ENCODE results near the gene GPC6.

The GPC6 gene

DNA sequence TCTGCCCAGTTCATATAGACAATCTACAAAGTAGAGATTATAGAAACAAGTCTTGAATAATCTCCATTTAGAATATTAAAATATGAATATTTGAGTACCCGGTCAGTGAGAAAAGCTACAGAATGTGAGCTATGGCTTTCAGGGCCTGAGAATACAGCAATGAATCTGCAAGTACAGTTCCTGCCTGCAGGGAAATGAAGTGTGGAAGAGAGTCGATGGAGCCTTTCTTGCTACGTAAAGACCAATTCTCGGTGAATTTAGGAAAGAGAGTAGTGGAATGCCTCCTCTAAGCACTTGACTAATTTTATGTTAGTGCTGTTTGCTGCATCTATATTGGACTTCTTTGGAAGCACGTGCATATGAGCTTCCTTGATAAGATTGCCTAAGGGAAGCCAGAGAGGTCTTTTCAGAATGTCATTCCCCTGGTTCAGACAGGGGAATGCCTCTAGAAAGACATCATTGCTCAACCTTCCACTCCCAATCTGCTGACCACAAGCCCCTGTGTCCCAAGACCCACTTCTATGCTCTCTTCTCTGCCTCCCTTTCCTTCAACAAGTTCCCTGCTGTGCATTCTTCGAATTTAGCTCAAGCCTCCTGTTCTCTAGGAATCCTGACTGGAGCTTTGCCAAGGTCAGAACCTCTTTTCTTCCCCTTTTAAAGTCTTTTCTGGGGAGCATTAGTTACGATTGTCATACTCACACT is 41.9 kb downstream of the GPC6 start:
- FAIRE-seq (no peak), DNase-seq (ENCODE audit: low spot score) (no peak)

DNA sequence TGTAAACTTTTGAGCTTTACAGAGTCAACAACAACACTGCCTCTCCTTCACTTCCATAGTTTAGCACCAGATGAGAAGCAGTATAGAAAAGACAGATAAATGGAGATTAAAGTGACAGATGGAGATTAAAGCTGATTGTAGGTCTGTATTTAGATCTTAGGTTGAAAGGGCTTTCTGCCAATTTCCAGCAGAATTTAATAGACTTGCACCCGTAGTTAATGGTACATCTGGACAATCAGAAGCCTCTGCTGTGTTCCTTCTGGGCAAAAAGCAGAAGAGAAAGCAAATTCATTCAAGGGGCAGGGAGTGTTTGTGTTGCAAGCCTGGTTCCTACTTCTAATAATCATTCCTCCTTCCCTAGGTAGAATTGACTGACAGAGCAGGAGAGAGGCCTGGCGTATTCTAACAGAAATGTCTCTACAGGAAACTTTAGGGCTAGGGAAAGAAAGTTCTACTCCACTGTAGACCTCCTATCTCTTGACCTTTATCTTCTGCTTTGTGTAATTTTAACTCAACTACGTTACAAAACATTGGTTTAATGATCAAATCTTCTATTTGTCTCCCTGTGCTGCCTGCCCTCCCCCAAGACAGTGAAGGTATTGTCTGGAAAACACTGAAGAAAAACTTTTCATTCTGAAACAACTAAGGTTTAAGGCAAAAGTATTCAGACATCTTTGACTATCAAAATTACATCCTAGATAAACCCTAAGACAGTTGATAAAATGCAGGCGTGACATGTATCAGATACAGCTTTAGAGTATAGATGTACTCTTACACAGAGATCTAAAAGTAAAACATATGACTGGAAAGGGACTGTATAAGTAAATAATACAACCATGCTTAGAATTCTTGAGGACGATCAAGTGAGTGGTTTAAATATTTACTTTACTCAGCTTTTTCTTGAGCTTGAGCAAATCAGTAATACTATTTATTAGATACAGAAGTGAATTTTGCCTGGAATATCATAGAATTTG is 44.4 kb downstream of the GPC6 start:
- DNase-seq (ENCODE audit: low spot score): no peak
- no peak for FAIRE-seq

DNA sequence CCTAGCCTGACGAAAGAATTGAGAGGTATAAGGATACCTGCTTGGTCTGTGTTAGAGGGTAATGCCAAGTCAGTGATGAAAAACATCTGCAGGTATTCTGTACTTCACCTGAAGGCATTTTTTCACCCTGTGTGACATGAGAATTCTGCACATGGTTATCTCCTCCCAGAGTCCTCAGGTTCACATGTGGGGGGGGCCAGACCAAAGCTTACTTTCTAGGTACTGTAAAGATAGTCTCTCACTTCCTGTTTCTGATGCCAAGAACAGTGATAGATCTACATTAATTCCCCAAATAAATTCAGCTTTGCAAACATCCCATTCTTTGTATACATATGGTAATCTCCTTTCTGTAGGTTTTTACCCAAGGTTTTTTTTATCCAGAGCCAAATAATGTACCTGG is 53.4 kb downstream of the GPC6 start:
- FAIRE-seq (no peak), DNase-seq (ENCODE audit: low spot score) (no peak)

DNA sequence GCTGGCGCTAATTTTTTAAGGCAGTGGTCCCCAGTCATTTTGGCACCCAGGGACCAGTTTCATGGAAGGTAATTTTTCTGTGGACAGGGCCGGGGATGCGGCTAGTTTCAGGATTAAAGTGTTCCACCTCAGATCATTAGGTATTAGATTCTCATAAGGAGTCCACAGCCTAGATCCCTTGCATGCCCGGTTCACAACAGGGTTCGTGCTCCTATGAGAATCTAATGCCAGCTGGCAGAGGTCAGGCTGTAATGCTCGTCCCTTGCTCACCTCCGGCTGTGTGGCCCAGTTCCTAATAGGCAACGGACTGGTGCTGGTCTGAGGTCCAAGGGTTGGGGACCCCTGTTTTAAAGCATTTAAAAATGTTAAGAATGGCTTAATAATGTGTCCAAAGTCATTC is 54.1 kb downstream of the GPC6 start:
- FAIRE-seq: no peak

DNA sequence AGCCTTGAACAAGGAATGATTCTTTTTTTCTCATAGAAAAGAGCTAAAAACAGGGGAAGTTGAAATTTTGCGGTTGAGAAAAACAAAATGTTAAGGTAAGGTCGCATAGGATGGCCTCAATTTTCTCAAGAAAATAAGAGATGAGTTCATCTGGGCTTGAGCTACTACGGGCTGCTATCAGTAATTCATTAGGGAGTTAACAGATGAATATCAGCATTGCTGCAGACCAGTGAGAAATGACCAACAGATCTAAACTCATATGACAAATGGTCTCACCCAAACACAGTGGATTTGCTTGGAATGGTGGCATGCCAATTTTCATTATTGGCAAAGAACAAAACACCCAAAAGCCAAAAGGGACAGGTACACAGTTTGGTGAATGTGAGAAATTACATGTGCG is 56.6 kb downstream of the GPC6 start:
- no peak for FAIRE-seq
- no peak for DNase-seq (ENCODE audit: low spot score)

More for the DNA sequence above, 54.1 kb downstream of the GPC6 start:
- no peak for DNase-seq (ENCODE audit: low spot score)

DNA sequence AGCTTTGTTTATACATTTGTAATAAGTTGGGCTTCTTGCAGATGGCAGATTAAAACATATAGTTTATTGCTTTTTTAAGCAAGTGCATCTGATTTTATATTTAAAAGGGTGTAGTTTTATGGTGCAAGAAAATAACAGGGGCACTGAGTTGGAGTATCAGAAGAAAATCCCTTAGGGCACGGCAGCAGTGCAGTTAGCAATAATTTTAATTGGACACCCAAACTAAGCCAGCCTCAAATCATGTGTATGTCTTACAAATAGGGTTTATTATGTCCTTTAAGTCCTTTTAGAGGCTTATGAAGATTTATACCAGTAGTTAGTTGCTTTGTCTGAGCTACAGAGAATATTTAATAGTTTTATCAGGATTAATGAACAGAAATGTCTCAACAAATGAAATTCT is 57.5 kb downstream of the GPC6 start:
- FAIRE-seq: no peak
- DNase-seq (ENCODE audit: low spot score): no peak

DNA sequence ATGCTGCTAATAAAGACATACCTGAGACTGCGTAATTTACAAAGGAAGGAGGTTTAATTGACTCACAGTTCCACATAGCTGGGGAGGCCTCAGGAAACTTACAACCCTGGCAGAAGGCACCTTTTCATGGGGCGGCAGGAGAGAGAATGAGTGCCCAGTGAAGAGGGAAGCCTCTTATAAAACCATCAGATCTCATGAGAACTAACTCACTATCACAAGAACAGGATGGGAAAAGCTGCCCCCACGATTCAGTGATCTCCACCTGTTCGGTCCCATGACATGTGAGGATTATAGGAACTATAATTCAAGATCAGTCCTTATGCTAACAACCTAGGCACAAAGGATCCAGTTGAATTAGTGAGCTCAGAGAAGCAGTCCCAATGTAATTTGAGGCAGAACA is 59.4 kb downstream of the GPC6 start:
- DNase-seq (ENCODE audit: low spot score): no peak
- no peak for FAIRE-seq

DNA sequence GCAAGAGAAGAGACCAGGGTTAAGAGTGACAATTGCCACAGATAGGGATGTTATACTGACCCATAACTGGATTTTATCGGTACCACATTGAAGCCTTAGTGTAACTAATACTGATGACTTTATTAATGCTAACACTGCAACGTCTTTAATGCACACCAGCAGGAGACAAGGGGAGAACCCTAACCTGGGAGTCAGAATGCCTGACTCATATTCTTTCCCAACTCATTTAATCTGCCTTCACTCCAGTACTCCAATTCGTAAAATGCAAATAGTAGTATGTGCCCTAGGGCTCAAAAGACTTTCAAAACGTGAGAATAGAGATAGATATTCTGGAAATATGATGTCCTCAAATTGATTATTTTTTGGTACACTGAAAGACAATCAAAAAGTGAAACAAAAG is 62.4 kb downstream of the GPC6 start:
- FAIRE-seq (no peak), DNase-seq (ENCODE audit: low spot score) (no peak)

DNA sequence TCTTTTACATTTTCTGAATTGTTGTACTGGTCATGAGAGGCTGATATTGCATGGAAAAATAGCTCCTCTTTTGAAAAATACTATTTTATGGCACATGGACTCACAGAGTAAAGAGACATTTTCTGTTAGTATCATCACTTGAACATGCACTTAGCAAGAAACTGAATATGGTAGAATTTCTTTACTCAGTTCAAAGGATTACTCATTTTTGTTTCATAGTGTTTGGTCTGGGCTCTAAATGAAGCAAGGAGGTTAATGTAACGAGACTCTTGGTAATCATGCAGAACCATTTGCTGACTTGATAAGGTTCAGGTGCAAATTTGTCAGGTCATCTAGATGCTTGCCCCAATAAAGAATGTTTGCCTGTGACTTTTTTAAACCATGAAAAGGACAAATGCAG is 63.2 kb downstream of the GPC6 start:
- DNase-seq (ENCODE audit: low spot score) (no peak), FAIRE-seq (peak; percentile 63)

DNA sequence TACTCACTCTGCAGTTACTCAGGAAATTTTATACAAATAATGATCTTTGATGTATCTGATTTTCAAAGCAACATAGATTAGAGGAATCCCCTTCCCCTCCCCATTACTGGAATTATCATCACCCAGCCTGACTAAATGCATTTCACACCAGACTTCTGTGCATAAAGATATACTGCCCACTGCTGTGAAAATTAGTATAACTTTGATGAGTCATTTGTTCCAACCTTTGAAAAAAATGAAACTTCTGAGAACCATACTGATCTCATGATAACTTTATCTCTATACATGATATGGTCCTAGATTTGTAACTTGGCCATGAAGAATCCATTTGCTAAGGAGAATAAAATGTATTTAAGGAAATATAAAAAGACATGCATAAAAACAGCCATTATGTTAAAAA is 63.9 kb downstream of the GPC6 start:
- FAIRE-seq (peak; percentile 38), DNase-seq (ENCODE audit: low spot score) (no peak)

DNA sequence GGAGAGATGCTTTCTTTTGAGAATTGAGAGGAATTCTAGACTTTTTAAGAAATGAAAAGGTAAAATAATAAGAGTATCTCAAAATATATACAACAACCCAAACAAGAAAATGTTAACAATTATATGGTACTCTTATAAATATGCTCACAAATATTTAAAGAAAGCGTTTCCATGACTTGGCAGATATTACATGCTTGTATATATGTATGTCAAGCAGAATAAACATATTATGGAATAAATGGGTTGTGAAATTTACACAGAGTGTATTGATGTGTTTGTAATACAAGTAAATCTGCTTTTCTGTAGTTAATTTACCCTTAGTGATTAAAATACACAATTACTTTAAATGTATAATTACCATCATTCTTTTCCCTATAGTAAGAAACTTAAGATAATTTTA is 65.8 kb downstream of the GPC6 start:
- no peak for DNase-seq (ENCODE audit: low spot score)

DNA sequence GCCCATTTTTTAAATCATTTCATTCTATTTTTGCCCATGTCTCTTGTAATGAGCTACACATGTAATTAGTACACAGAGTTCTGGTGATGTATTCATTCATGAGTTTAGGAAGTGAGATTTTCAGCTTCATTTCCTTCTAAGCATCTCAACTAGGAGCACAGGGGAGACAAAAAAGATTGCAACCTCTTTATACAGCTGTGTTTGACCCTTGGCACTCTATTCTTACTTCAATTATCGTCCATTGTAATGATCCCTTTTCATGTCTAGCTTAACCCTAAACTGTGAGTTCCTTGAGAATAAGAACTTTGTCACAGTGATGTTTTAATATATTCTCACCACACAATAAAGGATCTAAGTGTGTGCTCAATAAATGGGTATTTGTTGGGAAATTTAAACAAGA is 67.1 kb downstream of the GPC6 start:
- FAIRE-seq (no peak), DNase-seq (ENCODE audit: low spot score) (no peak)

More for the DNA sequence above, 65.8 kb downstream of the GPC6 start:
- no peak for FAIRE-seq

DNA sequence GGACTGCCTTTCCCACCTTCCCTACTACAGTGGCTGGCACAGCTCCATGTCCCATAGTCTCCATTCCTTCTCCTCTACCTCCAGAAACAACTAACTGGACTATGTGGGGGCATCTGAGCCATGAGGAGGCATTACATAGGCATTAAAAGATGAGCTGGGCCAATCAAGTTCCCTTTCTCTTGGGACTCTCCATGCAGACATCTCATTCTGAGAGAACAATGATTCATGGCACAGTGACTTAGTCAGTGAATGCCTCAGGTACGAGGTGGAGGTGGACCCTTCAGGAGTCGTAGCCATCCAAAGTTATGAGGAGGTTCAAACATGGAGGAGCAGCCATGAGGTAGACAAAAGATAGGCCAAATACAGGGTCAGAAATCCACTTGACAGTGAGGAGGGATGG is 70.0 kb downstream of the GPC6 start:
- DNase-seq (ENCODE audit: low spot score) (peak; percentile 18), FAIRE-seq (no peak)

DNA sequence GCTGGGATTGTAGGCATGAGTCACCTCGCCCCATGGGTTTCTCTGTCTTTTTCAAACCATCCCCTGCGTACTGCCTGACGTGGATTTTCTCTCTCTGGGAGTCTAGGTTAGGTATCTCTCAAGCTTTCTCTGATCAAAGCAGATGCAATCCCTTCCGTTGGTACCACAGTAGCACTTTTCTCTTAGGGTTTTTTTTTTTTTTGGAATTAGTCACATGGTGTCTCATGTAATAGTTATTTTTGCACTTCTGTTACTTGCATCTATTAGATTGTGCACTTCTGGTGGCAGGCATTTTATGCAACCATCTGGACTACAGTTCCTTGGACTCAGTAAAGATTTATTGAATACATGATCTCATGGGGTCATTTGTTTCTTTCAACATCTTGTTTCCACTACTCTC is 72.1 kb downstream of the GPC6 start:
- no peak for FAIRE-seq

DNA sequence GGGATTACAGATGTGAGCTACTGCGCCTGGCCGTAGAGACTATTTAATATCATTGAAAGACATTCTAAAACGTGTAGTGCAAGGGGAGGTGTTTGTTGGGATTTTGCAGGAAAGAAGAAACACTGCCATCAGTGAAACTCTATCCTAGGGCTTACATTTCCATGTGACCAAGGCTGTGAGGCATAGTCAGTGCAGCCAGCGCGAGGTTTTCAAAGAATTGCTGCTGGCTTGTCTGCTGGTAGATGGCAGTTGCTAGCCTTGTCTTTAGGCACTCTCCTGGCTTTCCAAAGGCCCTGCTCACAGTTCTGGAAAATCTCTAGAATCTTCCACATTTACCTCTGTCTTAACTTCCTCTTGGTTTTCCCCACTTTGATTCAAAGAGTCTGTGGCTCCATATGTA is 77.5 kb downstream of the GPC6 start:
- DNase-seq (ENCODE audit: low spot score) (no peak), FAIRE-seq (no peak)

More for the DNA sequence above, 72.1 kb downstream of the GPC6 start:
- DNase-seq (ENCODE audit: low spot score): no peak

DNA sequence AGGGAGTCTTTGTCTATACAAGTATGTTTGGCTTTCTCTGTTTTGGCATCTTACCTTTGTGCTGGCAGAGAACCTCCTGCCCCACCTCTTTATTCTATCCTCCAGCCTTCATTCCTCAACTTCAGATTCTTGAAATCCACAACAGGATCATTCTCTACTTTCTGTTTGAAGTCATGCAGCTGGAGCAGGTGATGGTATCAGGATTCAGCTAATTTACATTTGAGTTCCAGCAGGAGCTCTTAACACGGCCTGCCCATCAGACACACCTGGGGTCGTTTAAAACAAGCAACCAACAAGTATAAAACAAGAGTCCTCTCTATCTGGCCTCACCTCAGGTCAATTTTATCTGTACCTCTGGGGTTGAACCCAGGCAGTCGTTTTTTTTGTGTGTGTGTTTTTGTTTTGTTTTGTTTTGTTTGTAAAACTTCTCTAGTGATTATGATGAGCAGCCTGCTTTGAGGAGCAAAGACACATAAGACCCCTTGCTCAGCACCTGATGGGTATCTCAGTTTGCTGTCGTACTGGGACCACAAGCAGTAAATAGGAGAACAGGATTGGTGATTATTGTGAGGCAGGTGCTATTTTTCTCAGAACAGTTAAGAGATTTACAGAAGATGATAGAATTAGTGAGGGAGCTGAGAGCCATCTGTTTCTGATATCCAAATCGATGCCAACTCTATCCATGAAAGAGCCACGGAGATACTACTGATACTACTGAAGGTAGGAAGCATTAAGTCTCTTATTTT is 78.4 kb downstream of the GPC6 start:
- no peak for DNase-seq (ENCODE audit: low spot score)
- FAIRE-seq: no peak

DNA sequence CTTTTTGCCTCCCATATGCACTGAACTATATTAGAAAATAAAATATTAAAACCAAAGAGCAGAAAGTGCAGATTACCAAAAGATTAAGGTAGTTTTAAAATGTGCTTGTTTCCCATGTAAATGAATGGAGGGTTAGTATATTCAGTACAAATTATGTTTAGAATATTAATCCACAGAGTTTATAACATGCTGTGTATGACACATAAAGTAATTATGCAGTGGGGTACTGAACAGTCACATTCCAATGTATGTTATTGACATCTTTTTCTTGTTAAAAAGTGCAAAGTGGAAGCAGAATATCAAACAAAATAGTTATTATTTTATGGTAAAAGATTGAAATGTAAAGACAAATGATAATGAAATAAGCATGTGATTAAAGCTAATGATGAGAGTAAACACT is 79.3 kb downstream of the GPC6 start:
- DNase-seq (ENCODE audit: low spot score) (no peak), FAIRE-seq (no peak)

DNA sequence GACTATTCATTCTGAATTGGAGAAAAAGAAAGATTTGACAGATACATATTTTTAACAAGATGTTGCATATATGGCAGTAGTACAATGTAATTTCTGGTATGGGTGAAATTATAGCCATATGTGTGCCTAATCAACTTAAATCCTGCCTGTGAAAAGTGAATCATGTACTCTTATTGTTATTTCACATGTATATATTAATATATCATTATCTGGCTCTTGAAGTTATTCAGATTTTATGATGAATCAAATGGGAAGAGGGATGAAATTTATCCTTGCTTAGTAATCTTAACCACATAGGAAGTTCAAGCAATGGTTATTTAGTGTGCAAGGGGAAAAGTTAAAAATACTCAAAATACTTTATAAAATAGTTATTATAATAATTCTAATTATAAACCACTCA is 80.5 kb downstream of the GPC6 start:
- FAIRE-seq (no peak), DNase-seq (ENCODE audit: low spot score) (no peak)

DNA sequence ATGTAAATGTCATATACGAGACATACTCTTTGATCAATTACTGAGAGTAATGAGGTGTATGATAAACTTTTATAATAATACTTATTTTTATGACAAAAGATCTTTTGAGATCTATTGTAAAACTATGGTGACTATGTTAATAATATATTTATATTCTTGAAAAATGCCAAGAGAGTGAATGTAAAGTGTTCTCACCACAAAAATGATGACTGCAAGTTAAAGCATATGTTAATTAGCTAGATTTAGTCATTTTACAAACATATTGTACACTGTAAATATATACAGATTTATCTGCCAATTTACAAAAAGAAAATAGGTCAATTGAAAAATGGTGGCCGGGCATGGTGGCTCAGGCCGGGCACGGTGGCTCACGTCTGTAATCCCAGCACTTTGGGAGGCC is 81.0 kb downstream of the GPC6 start:
- DNase-seq (ENCODE audit: low spot score) (no peak), FAIRE-seq (no peak)

DNA sequence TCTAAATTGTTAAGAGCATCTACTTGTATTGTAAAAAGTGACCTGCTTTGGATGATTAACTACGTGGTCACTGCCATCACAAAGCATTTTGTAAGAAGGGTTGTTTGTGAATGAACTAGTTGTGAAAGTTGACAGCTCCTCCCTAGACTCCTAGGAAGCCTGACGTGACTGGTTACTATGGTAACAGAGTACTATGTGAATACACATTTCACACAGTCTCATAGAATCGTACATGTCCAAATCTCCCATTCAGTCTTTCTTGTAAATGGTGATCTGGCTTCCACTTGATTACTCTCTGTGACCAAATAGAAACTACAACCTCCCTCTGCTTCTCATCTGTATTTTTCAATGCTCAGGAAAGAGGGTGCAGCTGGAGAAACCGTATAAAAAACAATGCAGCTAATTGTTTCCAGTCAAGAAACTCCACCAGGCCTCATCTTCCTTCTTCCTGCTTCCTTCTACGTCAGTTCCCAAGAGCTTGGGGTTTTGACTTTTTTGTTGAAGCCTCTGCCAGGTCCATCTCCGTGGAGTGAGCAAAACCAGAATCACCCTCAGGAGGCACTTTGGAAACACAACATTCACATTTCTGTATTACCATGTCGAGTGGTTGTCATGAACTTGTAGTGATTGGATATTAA is 83.4 kb downstream of the GPC6 start:
- FAIRE-seq: no peak
- DNase-seq (ENCODE audit: low spot score): peak; percentile 63

DNA sequence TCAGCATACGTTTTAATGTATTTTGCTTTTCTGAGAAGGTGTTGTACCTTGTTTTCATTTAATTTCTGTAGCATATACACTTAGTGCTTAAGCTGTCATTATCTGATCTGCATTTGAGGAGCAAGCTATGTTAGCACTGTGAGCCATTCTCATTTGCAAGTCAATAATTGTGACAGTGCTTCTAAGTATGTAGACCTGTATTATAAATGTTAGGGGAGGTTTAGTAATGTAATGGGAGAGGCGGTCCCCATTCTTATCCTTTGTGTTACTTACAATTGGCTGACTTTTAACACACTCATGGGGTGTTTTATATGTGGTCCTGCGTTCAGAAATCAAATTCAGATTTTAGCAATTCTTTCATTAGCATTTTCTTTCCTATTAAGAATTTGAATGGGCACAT is 90.2 kb downstream of the GPC6 start:
- no peak for DNase-seq (ENCODE audit: low spot score)
- FAIRE-seq: no peak

All from RCC 7860 (cell line).